GM19455 (cell line): Measurements from ENCODE around the gene APC.

Experiments used
- ATAC-seq: cut with Tn5 transposase; IDR thresholded peaks from one replicate; pipeline ENCODE4 v1.9.1; 2021; ENCODE audit not compliant: unreplicated experiment

The APC gene

GRCh38 chr5:112776301-112776856, 38.7 kb downstream of the APC start:
- ATAC-seq = no peak

- ATAC-seq = no peak
Measured at GRCh38 chr5:112779531-112779930, 41.8 kb downstream of the APC start.

- no peak for ATAC-seq
Measured at GRCh38 chr5:112784726-112785125, 47.0 kb downstream of the APC start.

GRCh38 chr5:112787261-112787660, 49.6 kb downstream of the APC start:
- no peak for ATAC-seq

- no peak for ATAC-seq
Measured at GRCh38 chr5:112787896-112788295, 50.2 kb downstream of the APC start.

- no peak for ATAC-seq
Measured at GRCh38 chr5:112793201-112793600, 55.5 kb downstream of the APC start.

- ATAC-seq = no peak
Measured at GRCh38 chr5:112794410-112794809, 56.7 kb downstream of the APC start.

GRCh38 chr5:112795342-112795741, 57.7 kb downstream of the APC start:
- ATAC-seq = no peak

GRCh38 chr5:112795944-112796678, 58.4 kb downstream of the APC start:
- ATAC-seq = no peak

GRCh38 chr5:112799661-112800060, 62.0 kb downstream of the APC start:
- no peak for ATAC-seq

- no peak for ATAC-seq
Measured at GRCh38 chr5:112800891-112801290, 63.2 kb downstream of the APC start.

GRCh38 chr5:112811023-112811422, 73.3 kb downstream of the APC start:
- ATAC-seq = no peak

- no peak for ATAC-seq
Measured at GRCh38 chr5:112812549-112812948, 74.9 kb downstream of the APC start.

- ATAC-seq = no peak
Measured at GRCh38 chr5:112820246-112820645, 82.6 kb downstream of the APC start.

GRCh38 chr5:112822456-112822855, 84.8 kb downstream of the APC start:
- ATAC-seq = no peak

GRCh38 chr5:112823181-112823580, 85.5 kb downstream of the APC start:
- no peak for ATAC-seq

- no peak for ATAC-seq
Measured at GRCh38 chr5:112823656-112824055, 86.0 kb downstream of the APC start.

- ATAC-seq = no peak
Measured at GRCh38 chr5:112824197-112824596, 86.5 kb downstream of the APC start.

GRCh38 chr5:112830378-112830777, 92.7 kb downstream of the APC start:
- no peak for ATAC-seq

GRCh38 chr5:112833971-112834370, 96.3 kb downstream of the APC start:
- ATAC-seq = no peak

GRCh38 chr5:112844489-112844888, 106.8 kb downstream of the APC start:
- no peak for ATAC-seq

- no peak for ATAC-seq
Measured at GRCh38 chr5:112846556-112846955, 108.9 kb downstream of the APC start.

GRCh38 chr5:112847306-112847705, 109.6 kb downstream of the APC start:
- no peak for ATAC-seq
